Osteocyte (in vitro differentiated cells): ENCODE data around the gene ABL2. TPM values are rescaled to one million over a fixed set of nuclear protein-coding genes. Genes with fewer than 3 reads are reported as not detected.
"Not testable (repeated sequence)": the region's sequence is repeated elsewhere in the genome, so short reads cannot be mapped to it uniquely, and the experiment has no call there.

Experiments
- DNase-seq: peaks from one replicate; pipeline ENCODE4 v3.0.0; 2021; ENCODE audit warnings: mixed read lengths; ENCODE audit not compliant: unreplicated experiment; ENCODE audit errors: extremely low spot score
- H3K27ac Mint-ChIP-seq: one replicate; pipeline ENCODE4 v1.8.0; 2021; ENCODE audit warnings: mild to moderate bottlenecking, mixed read lengths; ENCODE audit not compliant: unreplicated experiment
- H3K27me3 Mint-ChIP-seq: one replicate; pipeline ENCODE4 v1.8.0; 2021; ENCODE audit warnings: mixed read lengths; ENCODE audit not compliant: unreplicated experiment
- H3K36me3 Mint-ChIP-seq: one replicate; pipeline ENCODE4 v1.8.0; 2021; ENCODE audit warnings: mixed read lengths; ENCODE audit not compliant: unreplicated experiment
- H3K4me1 Mint-ChIP-seq: one replicate; pipeline ENCODE4 v1.8.0; 2021; ENCODE audit warnings: mixed read lengths; ENCODE audit not compliant: unreplicated experiment
- H3K4me3 Mint-ChIP-seq: one replicate; pipeline ENCODE4 v1.8.0; 2021; ENCODE audit warnings: mild to moderate bottlenecking, moderate library complexity, mixed read lengths; ENCODE audit not compliant: unreplicated experiment
- H3K9me3 Mint-ChIP-seq: one replicate; pipeline ENCODE4 v1.8.0; 2021; ENCODE audit warnings: mixed read lengths; ENCODE audit not compliant: unreplicated experiment
- CTCF ChIP-seq: fragments of 200-600 bp; sonication (generic); IDR thresholded peaks from 2 replicates; pipeline ENCODE4 v1.5.0; 2021; ENCODE audit warnings: antibody characterized with exemption, mild to moderate bottlenecking, moderate library complexity
- total RNA-seq: library from RNA; stranded (reverse); gene quantifications from 2 replicates; pipeline ENCODE4 v1.2.1, GENCODE V29; 2021

The ABL2 gene
- total RNA-seq, 1 donor from 2014 or later = 36.3 TPM

- Mint-ChIP-seq H3K36me3 (peaks cover 7% of the 10 kb centered on the region), H3K27me3 (no peaks in the 10 kb centered on the region), H3K27ac (peak overlapping the region; percentile 76), H3K4me1 (peaks cover 5% of the 10 kb centered on the region), H3K9me3 (no peaks in the 10 kb centered on the region), H3K4me3 (no peak overlapping the region)
- TF ChIP-seq CTCF = no peak
- no peak for DNase-seq
These were observed 11.5 kb downstream of the ABL2 start for GRCh38 chr1:179217943-179218507.

GRCh38 chr1:179213317-179213716, 16.2 kb downstream of the ABL2 start:
- H3K9me3 Mint-ChIP-seq, H3K27me3 Mint-ChIP-seq, H3K4me3 Mint-ChIP-seq, DNase-seq, H3K27ac Mint-ChIP-seq, H3K36me3 Mint-ChIP-seq: not testable (repeated sequence)
- H3K4me1 Mint-ChIP-seq = peaks cover 11% of the 10 kb centered on the region

- no peak overlapping the region for H3K27ac Mint-ChIP-seq
- no peaks in the 10 kb centered on the region for H3K9me3 Mint-ChIP-seq
- H3K27me3 Mint-ChIP-seq = no peaks in the 10 kb centered on the region
- H3K4me1 Mint-ChIP-seq = peaks cover 11% of the 10 kb centered on the region
- no peak for TF ChIP-seq CTCF
- no peak overlapping the region for H3K4me3 Mint-ChIP-seq
- H3K36me3 Mint-ChIP-seq = peaks cover 3% of the 10 kb centered on the region
- no peak for DNase-seq
These were observed 20.6 kb downstream of the ABL2 start for GRCh38 chr1:179208681-179209477.

GRCh38 chr1:179206812-179207211, 22.7 kb downstream of the ABL2 start:
- H3K36me3 Mint-ChIP-seq = peaks cover 2% of the 10 kb centered on the region
- H3K9me3 Mint-ChIP-seq = no peaks in the 10 kb centered on the region
- H3K27me3 Mint-ChIP-seq = no peaks in the 10 kb centered on the region
- H3K4me1 Mint-ChIP-seq = peaks cover 11% of the 10 kb centered on the region
- H3K27ac Mint-ChIP-seq = no peak overlapping the region
- no peak for DNase-seq
- no peak overlapping the region for H3K4me3 Mint-ChIP-seq
- no peak for TF ChIP-seq CTCF

GRCh38 chr1:179205284-179205683, 24.2 kb downstream of the ABL2 start:
- Mint-ChIP-seq H3K27ac (no peak overlapping the region), H3K4me3 (no peak overlapping the region), H3K4me1 (peaks cover 11% of the 10 kb centered on the region), H3K9me3 (no peaks in the 10 kb centered on the region), H3K36me3 (no peaks in the 10 kb centered on the region), H3K27me3 (no peaks in the 10 kb centered on the region)
- DNase-seq = no peak
- no peak for TF ChIP-seq CTCF
